HepG2 (cell line): Measurements from ENCODE around the gene TOR4A. TPM values are rescaled to one million over a fixed set of nuclear protein-coding genes. Genes with fewer than 3 reads are reported as not detected.

ENCODE experiments used
- AHDC1 ChIP-seq: sonication (generic); formaldehyde crosslinking; IDR thresholded peaks from 2 replicates; pipeline ENCODE4 v1.5.1; 2020; ENCODE audit warnings: mild to moderate bottlenecking, missing genetic modification reagents, borderline replicate concordance
- GTF3A ChIP-seq: sonication (generic); formaldehyde crosslinking; conservative IDR thresholded peaks from 2 replicates; pipeline ENCODE4 v1.4.0; 2020; ENCODE audit warnings: mild to moderate bottlenecking, missing genetic modification reagents
- HNRNPUL1 ChIP-seq: fragments of 200-400 bp; formaldehyde crosslinking; IDR thresholded peaks from 2 replicates; pipeline ENCODE4 v1.6.1; 2017; ENCODE audit warnings: low read depth, mild to moderate bottlenecking, low read length, moderate library complexity
- HOXA9 ChIP-seq: sonication (generic); formaldehyde crosslinking; IDR thresholded peaks from 2 replicates; pipeline ENCODE4 v1.8.1; 2022; ENCODE audit warnings: missing genetic modification reagents, mild to moderate bottlenecking, moderate library complexity, borderline replicate concordance
- LCORL ChIP-seq, 2 experiments: fragments of 450-650 bp in 1 of 2; sonication (generic) in 1 of 2; formaldehyde crosslinking in 1 of 2; IDR thresholded peaks; 2 replicates each; pipeline versions ENCODE4 v1.5.0 to v1.6.1; 2017 to 2020; ENCODE audit warnings: antibody characterized with exemption in 1 of 2, missing genetic modification reagents in 1 of 2
- NFIC ChIP-seq: IDR thresholded peaks from 2 replicates; pipeline ENCODE4 v1.6.1; 2012; ENCODE audit warnings: mild to moderate bottlenecking, low read length, inconsistent platforms
- REPIN1 ChIP-seq: sonication (generic); formaldehyde crosslinking; IDR thresholded peaks from 2 replicates; pipeline ENCODE4 v1.8.0; 2022; ENCODE audit warnings: missing genetic modification reagents, low read depth, mild to moderate bottlenecking, borderline replicate concordance
- SMAD9 ChIP-seq: sonication (generic); formaldehyde crosslinking; IDR thresholded peaks from 2 replicates; pipeline ENCODE4 v1.5.1; 2020; ENCODE audit warnings: mild to moderate bottlenecking, missing genetic modification reagents
- ZBTB3 ChIP-seq: sonication (generic); formaldehyde crosslinking; IDR thresholded peaks from 2 replicates; pipeline ENCODE4 v1.4.0; 2020; ENCODE audit warnings: low read depth, mild to moderate bottlenecking, moderate library complexity, missing genetic modification reagents, borderline replicate concordance
- ZHX1 ChIP-seq: sonication (generic); formaldehyde crosslinking; IDR thresholded peaks from 2 replicates; pipeline ENCODE4 v1.8.1; 2022; ENCODE audit warnings: low read depth, mild to moderate bottlenecking, missing genetic modification reagents
- ZNF709 ChIP-seq: sonication (generic); formaldehyde crosslinking; IDR thresholded peaks from 2 replicates; pipeline ENCODE4 v1.5.0; 2020; ENCODE audit warnings: mild to moderate bottlenecking, missing genetic modification reagents
- polyA plus RNA-seq, 8 experiments: library from polyadenylated mRNA; depleted of rRNA in 3 of 8; stranded (reverse) in 7 of 8; unstranded in 1 of 8; fragments of >200 nt; fragmentation: Illumina TruSeq in 4 of 8; extraction: Trizol in 4 of 8; gene quantifications; 2 replicates each; pipeline versions ENCODE4 v1.2.1 to v1.2.3, GENCODE V29; 2011 to 2016; ENCODE audit warnings: low read depth in 4 of 8, missing spikeins in 1 of 8, mixed read lengths in 1 of 8; ENCODE audit not compliant: insufficient read depth in 1 of 8
- total RNA-seq, 5 experiments: library from RNA; depleted of rRNA; stranded (reverse); fragments of >200 nt; fragmentation: Illumina TruSeq; extraction: Trizol; gene quantifications; 2 replicates each; pipeline ENCODE4 v1.2.3, GENCODE V29; 2016; ENCODE audit warnings: low read depth in 1 of 5
- TF ChIP-seq, protein P1 (sequence below): IDR thresholded peaks from 2 replicates; pipeline ENCODE4 v1.6.1; 2012; ENCODE audit warnings: inconsistent platforms
- TF ChIP-seq, protein P2 (sequence below): sonication (generic); formaldehyde crosslinking; IDR thresholded peaks from 2 replicates; pipeline ENCODE4 v1.4.0; 2020; ENCODE audit warnings: missing genetic modification reagents

The TOR4A gene
- total and polyA plus RNA-seq, 2 of the 13 experiments (the other 11 are each of a cell fraction or from before 2014, with no cell fraction given) = 11.1 to 14.2 TPM

GRCh38 chr9:137277329-137278041 lies at the start of gene TOR4A (continued):
- TF ChIP-seq HOXA9 (CRISPR knock-in tag) = no peak
- no peak for TF ChIP-seq ZHX1 (CRISPR knock-in tag)
- no peak for TF ChIP-seq HNRNPUL1
- TF ChIP-seq, protein P1, sequence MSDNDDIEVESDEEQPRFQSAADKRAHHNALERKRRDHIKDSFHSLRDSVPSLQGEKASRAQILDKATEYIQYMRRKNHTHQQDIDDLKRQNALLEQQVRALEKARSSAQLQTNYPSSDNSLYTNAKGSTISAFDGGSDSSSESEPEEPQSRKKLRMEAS = no peak
- TF ChIP-seq AHDC1 (CRISPR knock-in tag) = no peak
- TF ChIP-seq ZBTB3 = no peak
- TF ChIP-seq SMAD9 (CRISPR knock-in tag) = no peak
- TF ChIP-seq ZNF709 (CRISPR knock-in tag) = no peak
- TF ChIP-seq LCORL (IDR thresholded peaks at IDR 0.05) = no peak
- peak; percentile 90 for TF ChIP-seq LCORL (CRISPR knock-in tag; IDR thresholded peaks at IDR 0.05)
- no peak for TF ChIP-seq GTF3A (CRISPR knock-in tag)
- no peak for TF ChIP-seq NFIC
- TF ChIP-seq, protein P2, sequence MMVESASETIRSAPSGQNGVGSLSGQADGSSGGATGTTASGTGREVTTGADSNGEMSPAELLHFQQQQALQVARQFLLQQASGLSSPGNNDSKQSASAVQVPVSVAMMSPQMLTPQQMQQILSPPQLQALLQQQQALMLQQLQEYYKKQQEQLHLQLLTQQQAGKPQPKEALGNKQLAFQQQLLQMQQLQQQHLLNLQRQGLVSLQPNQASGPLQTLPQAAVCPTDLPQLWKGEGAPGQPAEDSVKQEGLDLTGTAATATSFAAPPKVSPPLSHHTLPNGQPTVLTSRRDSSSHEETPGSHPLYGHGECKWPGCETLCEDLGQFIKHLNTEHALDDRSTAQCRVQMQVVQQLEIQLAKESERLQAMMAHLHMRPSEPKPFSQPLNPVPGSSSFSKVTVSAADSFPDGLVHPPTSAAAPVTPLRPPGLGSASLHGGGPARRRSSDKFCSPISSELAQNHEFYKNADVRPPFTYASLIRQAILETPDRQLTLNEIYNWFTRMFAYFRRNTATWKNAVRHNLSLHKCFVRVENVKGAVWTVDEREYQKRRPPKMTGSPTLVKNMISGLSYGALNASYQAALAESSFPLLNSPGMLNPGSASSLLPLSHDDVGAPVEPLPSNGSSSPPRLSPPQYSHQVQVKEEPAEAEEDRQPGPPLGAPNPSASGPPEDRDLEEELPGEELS (CRISPR knock-in tag) = peak; percentile 46
- no peak; the same call in 1 of the 2 replicates for TF ChIP-seq REPIN1 (CRISPR knock-in tag)
